ENCODE data around the gene EVC2. TPM values are rescaled to one million over a fixed set of nuclear protein-coding genes. Genes with fewer than 3 reads are reported as not detected.

The EVC2 gene
- total RNA-seq, 1 experiment from 2014 or later, result 6.0 TPM

- no peak overlapping the region for H3K4me3 ChIP-seq (ENCODE audit: low read depth, low read length, poor library complexity, severe bottlenecking)
- BruUV-seq (replicated peaks), result no TSS peak
- H3K27ac ChIP-seq (ENCODE audit: low read depth, low read length, poor library complexity, severe bottlenecking), result no peak overlapping the region
- H3K36me3 ChIP-seq (ENCODE audit: insufficient read depth, low read length, poor library complexity, severe bottlenecking), result no peaks in the 10 kb centered on the region
- ChIA-PET CTCF (no interaction called here), POLR2A (ENCODE audit: low non-redundant PET) (no interaction called here)
- H3K4me1 ChIP-seq (ENCODE audit: insufficient read depth, low read length, poor library complexity, severe bottlenecking), result peaks cover 15% of the 10 kb centered on the region
- TF ChIP-seq EZH2 (IDR thresholded peaks at IDR 0.05; ENCODE audit: borderline replicate concordance, low read depth, low read length, poor library complexity, severe bottlenecking), result no peak
- TF ChIP-seq CTCF (conservative IDR thresholded peaks at IDR 0.05; ENCODE audit: low read depth, low read length), result no peak
- no peak for DNase-seq (ENCODE audit: low spot score)
- intact Hi-C loops (cut with micrococcal nuclease; ENCODE audit: unreplicated experiment), result no loop called here
- no peaks in the 10 kb centered on the region for H3K27me3 ChIP-seq (replicated peaks; ENCODE audit: insufficient read depth, low read depth, low read length, poor library complexity)
- H3K9me3 ChIP-seq (ENCODE audit: low read depth, low read length, poor library complexity, severe bottlenecking), result no peaks in the 10 kb centered on the region
Observed at GRCh38 chr4:5704276-5704675, 4.1 kb downstream of the EVC2 start.

GRCh38 chr4:5703831-5704230, 4.5 kb downstream of the EVC2 start:
- no TSS peak for BruUV-seq (replicated peaks)
- Histone ChIP-seq H3K9me3 (ENCODE audit: low read depth, low read length, poor library complexity, severe bottlenecking) (no peaks in the 10 kb centered on the region), H3K4me1 (ENCODE audit: insufficient read depth, low read length, poor library complexity, severe bottlenecking) (peaks cover 11% of the 10 kb centered on the region), H3K36me3 (ENCODE audit: insufficient read depth, low read length, poor library complexity, severe bottlenecking) (no peaks in the 10 kb centered on the region), H3K27me3 (replicated peaks; ENCODE audit: insufficient read depth, low read depth, low read length, poor library complexity) (no peaks in the 10 kb centered on the region), H3K4me3 (ENCODE audit: low read depth, low read length, poor library complexity, severe bottlenecking) (no peak overlapping the region), H3K27ac (ENCODE audit: low read depth, low read length, poor library complexity, severe bottlenecking) (no peak overlapping the region)
- POLR2A ChIA-PET (ENCODE audit: low non-redundant PET), result no interaction called here
- TF ChIP-seq CTCF (conservative IDR thresholded peaks at IDR 0.05; ENCODE audit: low read depth, low read length) (no peak), EZH2 (IDR thresholded peaks at IDR 0.05; ENCODE audit: borderline replicate concordance, low read depth, low read length, poor library complexity, severe bottlenecking) (no peak)
- CTCF ChIA-PET, result no interaction called here
- DNase-seq (ENCODE audit: low spot score), result no peak
- intact Hi-C loops (cut with micrococcal nuclease; ENCODE audit: unreplicated experiment), result no loop called here

- Histone ChIP-seq H3K27ac (ENCODE audit: low read depth, low read length, poor library complexity, severe bottlenecking) (no peak overlapping the region), H3K4me1 (ENCODE audit: insufficient read depth, low read length, poor library complexity, severe bottlenecking) (no peaks in the 10 kb centered on the region), H3K27me3 (replicated peaks; ENCODE audit: insufficient read depth, low read depth, low read length, poor library complexity) (no peaks in the 10 kb centered on the region), H3K36me3 (ENCODE audit: insufficient read depth, low read length, poor library complexity, severe bottlenecking) (no peaks in the 10 kb centered on the region), H3K4me3 (ENCODE audit: low read depth, low read length, poor library complexity, severe bottlenecking) (no peak overlapping the region), H3K9me3 (ENCODE audit: low read depth, low read length, poor library complexity, severe bottlenecking) (no peaks in the 10 kb centered on the region)
- no peak for DNase-seq (ENCODE audit: low spot score)
- TF ChIP-seq EZH2 (IDR thresholded peaks at IDR 0.05; ENCODE audit: borderline replicate concordance, low read depth, low read length, poor library complexity, severe bottlenecking) (no peak), CTCF (conservative IDR thresholded peaks at IDR 0.05; ENCODE audit: low read depth, low read length) (no peak)
- intact Hi-C loops (cut with micrococcal nuclease; ENCODE audit: unreplicated experiment), result no loop called here
- no TSS peak for BruUV-seq (replicated peaks)
- ChIA-PET CTCF (no interaction called here), POLR2A (ENCODE audit: low non-redundant PET) (no interaction called here)
Observed at GRCh38 chr4:5701971-5702370, 6.4 kb downstream of the EVC2 start.
